Hepatocyte (in vitro differentiated cells): ENCODE data around the gene GPRC5D.

Experiments
- EZH2phosphoT487 ChIP-seq: fragments of 200-600 bp; sonication (generic); IDR thresholded peaks from one replicate; pipeline ENCODE4 v1.6.1; 2018; ENCODE audit warnings: antibody characterized with exemption, mild to moderate bottlenecking, low read depth, moderate library complexity; ENCODE audit not compliant: unreplicated experiment, severe bottlenecking
- TF ChIP-seq, protein P1 (sequence below): fragments of 200-600 bp; sonication (generic); IDR thresholded peaks from 2 replicates; pipeline ENCODE4 v1.5.1; 2016; ENCODE audit warnings: antibody characterized with exemption, mild to moderate bottlenecking; ENCODE audit not compliant: poor library complexity

- TF ChIP-seq, protein P1, sequence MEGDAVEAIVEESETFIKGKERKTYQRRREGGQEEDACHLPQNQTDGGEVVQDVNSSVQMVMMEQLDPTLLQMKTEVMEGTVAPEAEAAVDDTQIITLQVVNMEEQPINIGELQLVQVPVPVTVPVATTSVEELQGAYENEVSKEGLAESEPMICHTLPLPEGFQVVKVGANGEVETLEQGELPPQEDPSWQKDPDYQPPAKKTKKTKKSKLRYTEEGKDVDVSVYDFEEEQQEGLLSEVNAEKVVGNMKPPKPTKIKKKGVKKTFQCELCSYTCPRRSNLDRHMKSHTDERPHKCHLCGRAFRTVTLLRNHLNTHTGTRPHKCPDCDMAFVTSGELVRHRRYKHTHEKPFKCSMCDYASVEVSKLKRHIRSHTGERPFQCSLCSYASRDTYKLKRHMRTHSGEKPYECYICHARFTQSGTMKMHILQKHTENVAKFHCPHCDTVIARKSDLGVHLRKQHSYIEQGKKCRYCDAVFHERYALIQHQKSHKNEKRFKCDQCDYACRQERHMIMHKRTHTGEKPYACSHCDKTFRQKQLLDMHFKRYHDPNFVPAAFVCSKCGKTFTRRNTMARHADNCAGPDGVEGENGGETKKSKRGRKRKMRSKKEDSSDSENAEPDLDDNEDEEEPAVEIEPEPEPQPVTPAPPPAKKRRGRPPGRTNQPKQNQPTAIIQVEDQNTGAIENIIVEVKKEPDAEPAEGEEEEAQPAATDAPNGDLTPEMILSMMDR = no peak
- TF ChIP-seq EZH2phosphoT487 = no peak
Measured at GRCh38 chr12:12941450-12942350, 10.3 kb downstream of the GPRC5D start.
